Measurements from ENCODE around the gene ACRBP. TPM values are rescaled to one million over a fixed set of nuclear protein-coding genes. Genes with fewer than 3 reads are reported as not detected.

Gene ACRBP
- total RNA-seq, 4 donors from 2014 or later: 0.27 to 0.71 (median 0.65) TPM; not detected in 1

- H3K9me3 ChIP-seq: no peaks in the 10 kb centered on the region
- no peak overlapping the region for H3K4me3 ChIP-seq
- H3K27me3 ChIP-seq: no peaks in the 10 kb centered on the region
- in situ Hi-C loops (cut with MboI; ENCODE audit: low sequenced_read_pairs in 4 of 4): loop anchor here in 1 of 4 donors (10.0 kb wide), 1 partner anchor 51 kb away; the partner anchor contains the start of gene PIANP
- intact Hi-C loops (cut with DNase I; ENCODE audit: low total_unique reads): no loop called here
- DNase-seq (no peak), ATAC-seq (no peak)
- no peak overlapping the region for H3K27ac ChIP-seq
- no peaks in the 10 kb centered on the region for H3K4me1 ChIP-seq
- TF ChIP-seq POLR2A (IDR thresholded peaks at IDR 0.05): no peak
- TF ChIP-seq, protein P1, sequence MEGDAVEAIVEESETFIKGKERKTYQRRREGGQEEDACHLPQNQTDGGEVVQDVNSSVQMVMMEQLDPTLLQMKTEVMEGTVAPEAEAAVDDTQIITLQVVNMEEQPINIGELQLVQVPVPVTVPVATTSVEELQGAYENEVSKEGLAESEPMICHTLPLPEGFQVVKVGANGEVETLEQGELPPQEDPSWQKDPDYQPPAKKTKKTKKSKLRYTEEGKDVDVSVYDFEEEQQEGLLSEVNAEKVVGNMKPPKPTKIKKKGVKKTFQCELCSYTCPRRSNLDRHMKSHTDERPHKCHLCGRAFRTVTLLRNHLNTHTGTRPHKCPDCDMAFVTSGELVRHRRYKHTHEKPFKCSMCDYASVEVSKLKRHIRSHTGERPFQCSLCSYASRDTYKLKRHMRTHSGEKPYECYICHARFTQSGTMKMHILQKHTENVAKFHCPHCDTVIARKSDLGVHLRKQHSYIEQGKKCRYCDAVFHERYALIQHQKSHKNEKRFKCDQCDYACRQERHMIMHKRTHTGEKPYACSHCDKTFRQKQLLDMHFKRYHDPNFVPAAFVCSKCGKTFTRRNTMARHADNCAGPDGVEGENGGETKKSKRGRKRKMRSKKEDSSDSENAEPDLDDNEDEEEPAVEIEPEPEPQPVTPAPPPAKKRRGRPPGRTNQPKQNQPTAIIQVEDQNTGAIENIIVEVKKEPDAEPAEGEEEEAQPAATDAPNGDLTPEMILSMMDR (IDR thresholded peaks at IDR 0.05 in 4 of 5, conservative IDR thresholded peaks at IDR 0.05 in 1 of 5): no peak
- peaks cover 4 to 78% of the 10 kb centered on the region in 2 donors for H3K36me3 ChIP-seq
These were observed 6.8 kb upstream of the ACRBP start for GRCh38 chr12:6653987-6654386.

DNA sequence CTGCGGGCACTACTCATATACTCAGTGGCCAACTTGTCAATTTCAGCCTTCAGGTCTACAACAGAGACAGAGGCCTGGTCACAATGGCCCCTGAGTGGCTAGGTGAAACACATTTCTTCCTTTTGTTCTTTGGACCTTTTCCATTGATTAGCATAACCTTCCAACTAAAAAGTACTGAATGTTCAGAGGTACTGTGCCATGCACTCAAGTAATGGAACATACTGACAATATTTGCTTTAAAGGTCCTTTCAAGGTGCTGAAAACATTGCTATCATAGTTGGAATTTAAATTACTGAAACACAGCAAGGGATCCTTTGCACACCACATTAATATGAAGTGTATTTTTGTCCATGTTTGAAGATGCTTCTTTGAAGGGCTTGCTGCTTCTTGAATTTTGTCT lies 6.1 kb upstream of the ACRBP start:
- in situ Hi-C loops (cut with MboI; ENCODE audit: low sequenced_read_pairs in 4 of 4) (loop anchor here in 1 of 4 donors (10.0 kb wide), 1 partner anchor 51 kb away; the partner anchor contains the start of gene PIANP), intact Hi-C loops (cut with DNase I; ENCODE audit: low total_unique reads) (no loop called here)
- DNase-seq (no peak), ATAC-seq (no peak)
- Histone ChIP-seq H3K9me3 (no peaks in the 10 kb centered on the region), H3K27me3 (no peaks in the 10 kb centered on the region), H3K36me3 (peaks cover 4 to 82% of the 10 kb centered on the region in 2 donors), H3K4me3 (no peak overlapping the region), H3K4me1 (no peaks in the 10 kb centered on the region), H3K27ac (no peak overlapping the region)
- TF ChIP-seq POLR2A (IDR thresholded peaks at IDR 0.05): no peak
- TF ChIP-seq, protein P1 (IDR thresholded peaks at IDR 0.05 in 4 of 5, conservative IDR thresholded peaks at IDR 0.05 in 1 of 5): no peak

GRCh38 chr12:6652391-6652790 lies 5.2 kb upstream of the ACRBP start:
- H3K27ac ChIP-seq: no peak overlapping the region
- ATAC-seq (no peak), DNase-seq (no peak)
- peaks cover 4 to 86% of the 10 kb centered on the region in 2 donors for H3K36me3 ChIP-seq
- TF ChIP-seq, protein P1 (IDR thresholded peaks at IDR 0.05 in 4 of 5, conservative IDR thresholded peaks at IDR 0.05 in 1 of 5): no peak
- in situ Hi-C loops (cut with MboI; ENCODE audit: low sequenced_read_pairs in 4 of 4) (loop anchor here in 1 of 4 donors (10.0 kb wide), 1 partner anchor 52 kb away; the partner anchor contains the start of gene PIANP), intact Hi-C loops (cut with DNase I; ENCODE audit: low total_unique reads) (no loop called here)
- no peak overlapping the region for H3K4me3 ChIP-seq
- no peaks in the 10 kb centered on the region for H3K27me3 ChIP-seq
- H3K9me3 ChIP-seq: no peaks in the 10 kb centered on the region
- H3K4me1 ChIP-seq: no peaks in the 10 kb centered on the region

DNA sequence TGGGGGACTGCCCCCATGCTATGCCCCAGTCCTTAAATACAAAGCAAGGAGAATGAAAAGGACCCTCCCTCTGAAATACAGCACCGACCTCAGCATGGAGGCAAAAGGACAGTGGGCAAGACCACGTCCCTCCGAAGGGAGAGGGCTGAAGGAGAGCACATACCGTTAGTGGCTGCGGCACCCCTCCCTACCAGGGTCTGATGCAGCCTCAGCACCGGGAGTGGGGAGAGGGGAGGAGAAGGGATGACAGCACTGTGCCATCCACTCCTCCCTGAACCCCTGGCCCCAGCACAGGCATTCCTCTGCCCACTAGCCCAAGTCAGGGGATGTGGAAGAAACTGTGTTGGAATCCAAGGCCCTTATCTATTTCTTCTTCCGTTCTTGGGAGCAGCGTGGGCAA lies 3.6 kb upstream of the ACRBP start:
- peaks cover 0 to 6% of the 10 kb centered on the region in 2 donors for H3K4me1 ChIP-seq
- DNase-seq (no peak), ATAC-seq (no peak)
- H3K27ac ChIP-seq: no peak overlapping the region
- in situ Hi-C loops (cut with MboI; ENCODE audit: low sequenced_read_pairs in 4 of 4): loop anchor here in 1 of 4 donors (10.0 kb wide), 1 partner anchor 54 kb away; the partner anchor contains the start of gene PIANP
- H3K4me3 ChIP-seq: no peak overlapping the region
- H3K36me3 ChIP-seq: peaks cover 4 to 71% of the 10 kb centered on the region in 2 donors
- intact Hi-C loops (cut with DNase I; ENCODE audit: low total_unique reads): no loop called here
- H3K9me3 ChIP-seq: no peaks in the 10 kb centered on the region
- H3K27me3 ChIP-seq: no peaks in the 10 kb centered on the region
- TF ChIP-seq POLR2A (IDR thresholded peaks at IDR 0.05): no peak
- TF ChIP-seq, protein P1 (IDR thresholded peaks at IDR 0.05 in 4 of 5, conservative IDR thresholded peaks at IDR 0.05 in 1 of 5): no peak
